GM19035 (cell line): Measurements from ENCODE around the gene NEDD8.

Experiments used
- ATAC-seq: cut with Tn5 transposase; IDR thresholded peaks from one replicate; pipeline ENCODE4 v1.9.1; 2021; ENCODE audit not compliant: unreplicated experiment

The NEDD8 gene

DNA sequence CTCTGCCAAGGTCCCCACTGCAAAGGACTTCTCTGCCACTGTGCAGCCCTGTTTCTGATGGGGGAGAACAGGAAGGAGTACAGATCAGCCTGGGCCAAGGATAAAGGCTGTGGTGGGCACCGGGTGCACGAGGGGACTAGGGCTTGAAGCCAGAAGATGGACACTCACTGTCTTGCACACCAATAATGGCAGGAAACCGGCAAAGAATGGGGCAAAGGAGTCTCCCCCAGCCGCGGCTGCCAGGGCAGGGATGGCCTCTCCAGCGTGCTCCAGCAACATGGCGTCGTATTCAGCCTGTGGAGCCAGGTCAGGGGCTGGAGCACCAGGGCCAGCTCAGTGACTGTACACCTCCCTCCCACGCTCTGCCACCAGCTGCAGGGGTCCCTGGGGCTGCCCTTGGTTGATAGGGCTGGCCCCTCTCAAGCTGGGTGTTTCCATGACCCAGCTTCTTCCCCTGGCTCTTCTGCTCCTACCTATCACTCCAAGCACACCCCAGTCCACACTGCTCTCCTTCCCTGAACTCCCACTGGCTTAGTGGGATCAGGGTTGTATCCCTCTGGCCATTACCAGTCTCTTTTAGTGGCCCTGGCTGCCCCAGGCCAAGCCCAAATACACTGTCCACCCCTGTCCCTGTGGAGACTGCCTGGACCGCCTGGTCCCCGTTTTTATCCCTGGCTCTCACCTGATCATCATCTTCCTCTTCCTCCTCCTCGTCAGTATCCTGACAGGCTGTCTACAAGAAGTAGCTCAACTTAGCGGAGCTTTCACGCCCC lies 49.9 kb downstream of the NEDD8 start:
- no peak for ATAC-seq

DNA sequence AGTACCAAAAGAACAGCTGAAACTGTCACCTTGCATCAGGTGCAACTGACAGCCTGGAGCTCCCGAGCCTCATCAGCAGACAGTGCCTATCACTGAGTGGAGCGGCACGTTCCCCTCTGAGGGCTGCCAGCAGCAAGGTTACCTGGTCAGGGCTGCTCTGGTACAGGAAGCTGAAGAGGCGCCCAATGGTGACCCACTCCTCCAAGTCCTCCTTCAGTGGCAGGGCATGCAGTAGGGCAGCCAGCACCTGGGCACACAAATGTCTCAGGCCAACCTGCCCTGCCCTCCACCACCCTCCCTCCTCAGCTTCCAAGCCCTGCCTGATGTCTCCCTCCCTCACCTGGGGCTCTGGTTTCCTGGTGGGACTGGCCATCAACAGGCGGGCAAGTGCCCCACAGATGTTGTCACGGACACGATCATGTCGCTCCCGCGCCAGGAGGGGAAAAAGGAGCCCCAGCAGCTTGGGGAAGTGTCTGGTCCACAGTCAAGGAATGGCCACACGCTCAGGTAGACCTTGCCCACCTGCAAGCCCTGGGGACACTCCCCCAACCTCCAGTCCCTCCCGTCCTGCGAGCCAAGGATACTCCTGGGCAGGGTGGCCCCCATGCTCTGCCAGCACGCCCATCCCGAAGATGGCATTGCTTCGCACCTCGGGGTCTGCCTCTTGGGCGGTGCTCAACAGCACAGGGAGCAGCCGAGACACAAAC lies 50.6 kb downstream of the NEDD8 start:
- ATAC-seq = no peak

DNA sequence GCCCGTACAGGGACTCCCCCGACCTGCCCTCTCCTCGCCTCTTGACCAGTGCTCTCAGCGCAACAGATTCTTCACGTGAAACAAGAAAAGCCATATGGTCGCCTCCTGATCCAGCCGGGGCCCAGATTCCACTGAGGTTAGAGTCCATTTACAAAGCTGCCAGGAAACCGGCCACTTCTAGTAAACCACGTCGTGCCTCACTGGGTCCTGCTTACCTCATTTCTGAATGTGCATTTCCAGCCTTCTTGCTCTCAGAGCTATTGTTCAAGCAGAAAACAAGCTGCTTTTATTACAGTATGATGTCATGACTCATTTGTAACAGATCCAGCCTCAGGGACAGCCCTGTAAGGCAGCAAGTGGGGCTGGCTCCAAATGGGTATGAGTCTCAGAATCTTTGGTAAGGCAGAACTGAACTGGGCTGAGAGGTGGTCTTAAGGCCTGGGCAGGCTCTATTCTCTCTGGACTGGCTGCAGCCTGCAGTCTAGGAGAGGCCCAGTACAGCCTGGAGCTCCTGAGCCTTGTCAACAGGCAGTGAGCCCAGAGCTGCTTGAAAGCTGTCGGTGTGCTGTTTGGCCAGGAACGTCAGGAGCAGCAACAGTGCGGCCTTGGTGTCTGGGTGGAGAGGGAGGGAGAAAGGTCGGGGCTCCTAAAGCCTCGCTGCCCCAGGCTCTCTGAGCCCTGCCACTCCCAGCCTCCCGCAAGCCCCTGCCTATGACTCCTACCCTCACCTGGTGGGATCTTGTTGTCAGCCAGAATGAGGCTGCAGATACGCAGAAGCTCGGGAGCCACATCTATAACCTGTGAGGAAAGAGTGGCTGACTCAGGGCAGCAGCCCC lies 52.0 kb downstream of the NEDD8 start:
- ATAC-seq = no peak

DNA sequence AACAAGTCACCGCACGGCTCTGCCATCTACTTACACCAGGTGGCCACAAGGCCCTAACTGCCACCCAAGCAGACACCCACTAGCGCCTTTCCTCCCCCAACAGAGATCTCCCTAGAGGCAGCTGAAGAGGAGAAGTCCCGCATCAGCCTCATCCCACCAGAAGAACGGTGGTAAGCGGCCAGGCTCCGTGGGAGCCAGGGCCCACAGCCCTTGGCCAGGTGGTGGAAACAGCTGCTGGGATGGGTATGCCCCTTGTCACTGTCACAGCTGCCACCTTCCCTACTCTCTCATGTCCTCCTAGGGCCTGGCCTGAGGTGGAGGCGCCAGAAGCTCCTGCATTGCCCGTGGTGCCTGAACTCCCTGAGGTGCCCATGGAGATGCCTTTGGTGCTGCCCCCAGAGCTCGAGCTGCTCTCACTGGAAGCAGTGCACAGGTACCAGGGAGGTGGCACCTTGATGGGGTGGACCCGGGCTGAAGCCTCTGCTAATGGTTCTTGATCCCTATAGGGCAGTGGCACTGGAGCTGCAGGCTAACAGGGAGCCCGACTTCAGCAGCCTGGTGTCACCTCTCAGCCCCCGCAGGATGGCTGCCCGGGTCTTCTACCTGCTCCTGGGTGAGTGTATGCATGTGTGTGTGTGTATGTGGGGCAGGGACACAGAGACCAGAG lies 52.7 kb downstream of the NEDD8 start:
- no peak for ATAC-seq

- no peak for ATAC-seq
Observed at GRCh38 chr14:24178399-24179178, 53.6 kb downstream of the NEDD8 start.

DNA sequence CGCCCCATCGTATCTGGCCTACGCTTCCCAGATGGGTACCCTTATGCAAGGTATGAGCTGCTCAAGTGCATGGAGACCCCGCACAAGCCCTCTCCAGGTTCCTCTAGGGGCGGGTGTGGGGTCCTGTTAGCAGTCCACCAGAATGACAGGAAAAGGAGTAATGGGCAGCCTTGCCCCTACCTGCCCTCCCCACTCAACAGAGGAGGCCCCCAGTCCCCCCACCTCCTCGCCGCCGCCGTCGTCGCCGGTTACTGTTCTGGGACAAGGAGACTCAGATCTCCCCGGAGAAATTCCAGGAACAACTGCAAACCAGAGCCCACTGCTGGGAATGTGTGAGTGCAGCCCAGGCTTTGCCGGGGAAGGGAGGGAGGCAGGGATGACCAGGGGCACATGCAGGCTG lies 54.3 kb downstream of the NEDD8 start:
- no peak for ATAC-seq

- no peak for ATAC-seq
Observed at GRCh38 chr14:24177041-24177825, 54.9 kb downstream of the NEDD8 start.

GRCh38 chr14:24176599-24176998 lies 55.6 kb downstream of the NEDD8 start:
- no peak for ATAC-seq

DNA sequence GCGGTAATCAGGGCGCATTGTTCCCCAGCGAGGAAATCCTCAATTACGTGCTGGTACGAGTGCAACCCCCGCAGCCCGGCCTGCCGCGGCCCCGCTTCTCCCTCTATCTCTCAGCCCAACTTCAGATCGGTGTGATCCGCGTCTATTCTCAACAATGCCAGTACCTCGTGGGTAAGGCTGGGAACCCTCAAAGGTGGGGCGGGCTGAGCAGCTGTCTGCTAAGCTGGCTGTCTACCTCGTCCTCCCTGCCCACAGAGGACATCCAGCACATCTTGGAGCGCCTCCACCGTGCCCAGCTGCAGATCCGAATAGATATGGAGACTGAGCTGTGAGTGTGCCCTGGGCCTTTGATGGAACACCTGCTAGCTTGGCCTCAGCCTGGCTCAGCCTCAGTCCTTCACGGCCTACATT lies 59.3 kb downstream of the NEDD8 start:
- ATAC-seq = no peak

GRCh38 chr14:24172261-24172860 lies 59.8 kb downstream of the NEDD8 start:
- ATAC-seq = no peak

GRCh38 chr14:24171422-24172260 lies 60.5 kb downstream of the NEDD8 start, which contains the start of gene REC8:
Gene REC8, plus strand, starts transcription at chr14:24172080. Its CDS starts 473 bp downstream, at chr14:24172553.
- ATAC-seq = peak; percentile 85

GRCh38 chr14:24167469-24168114 lies 64.6 kb downstream of the NEDD8 start:
- ATAC-seq = no peak
